B cell (primary cell): ENCODE data around the gene SEC62. TPM values are rescaled to one million over a fixed set of nuclear protein-coding genes. Genes with fewer than 3 reads are reported as not detected.

ENCODE experiments used
- ATAC-seq: fragments of 200-7000 bp; cut with Tn5 transposase; one replicate; pipeline ENCODE4 v1.10.0; 2021; ENCODE audit warnings: low read depth, mild to moderate bottlenecking, moderate number of reproducible peaks, moderate library complexity
- CTCF ChIA-PET: fragments of 350-600 bp; sonication (Branson Sonifier 250); formaldehyde crosslinking; loops from one replicate; lab custom pipeline; 2021; ENCODE audit warnings: antibody characterized with exemption, inconsistent platforms; lab: Charles Lee
- POLR2A ChIA-PET: fragments of 350-600 bp; sonication (Branson Sonifier 250); formaldehyde crosslinking; loops from one replicate; lab custom pipeline; 2021; ENCODE audit warnings: antibody characterized with exemption; lab: Charles Lee
- DNase-seq: peaks from one replicate; pipeline ENCODE4 v3.0.0; 2013
- H2AFZ ChIP-seq: 2 replicates; pipeline ENCODE4 v1.6.1; 2012; ENCODE audit warnings: mild to moderate bottlenecking, low read depth, low read length; ENCODE audit not compliant: insufficient read depth, poor library complexity, severe bottlenecking
- H3K27ac ChIP-seq, 2 donors: 1 replicate in 1 of 2; 2 replicates in 1 of 2; pipeline ENCODE4 v1.5.1; 2012 to 2013; ENCODE audit warnings: low read length in 2 of 2, mild to moderate bottlenecking in 2 of 2, moderate library complexity in 1 of 2
- H3K27me3 ChIP-seq, 4 experiments: fragments of 200-600 bp in 1 of 4; sonication (generic) in 1 of 4; replicated peaks in 1 of 4; 1 replicate in 2 of 4; 2 replicates in 2 of 4; pipeline versions ENCODE4 v1.6.1 to v1.7.0; 2013 to 2016; ENCODE audit warnings: low read length in 3 of 4, mild to moderate bottlenecking in 2 of 4, mixed read lengths in 1 of 4, moderate library complexity in 1 of 4; ENCODE audit not compliant: insufficient read depth in 4 of 4, control insufficient read depth in 3 of 4; ENCODE audit errors: control extremely low read depth in 1 of 4
- H3K36me3 ChIP-seq, 2 experiments: replicated peaks in 1 of 2; 1 replicate in 1 of 2; 2 replicates in 1 of 2; pipeline versions ENCODE4 v1.6.1 to v1.7.1; 2013; ENCODE audit warnings: low read length in 1 of 2; ENCODE audit not compliant: insufficient read depth in 2 of 2, control insufficient read depth in 1 of 2; ENCODE audit errors: control extremely low read depth in 1 of 2, extremely low read depth in 1 of 2
- H3K4me1 ChIP-seq, 2 donors: fragments of 200-600 bp in 1 of 2; sonication (generic) in 1 of 2; 1 replicate in 1 of 2; 2 replicates in 1 of 2; pipeline versions ENCODE4 v1.5.1 to v1.6.1; 2013 to 2017; ENCODE audit warnings: low read length in 2 of 2; ENCODE audit not compliant: control insufficient read depth in 2 of 2, insufficient read depth in 2 of 2
- H3K4me2 ChIP-seq: replicated peaks from 2 replicates; pipeline ENCODE3; 2012; ENCODE audit warnings: mild to moderate bottlenecking, low read depth, low read length; ENCODE audit not compliant: poor library complexity, severe bottlenecking
- H3K4me3 ChIP-seq, 5 experiments: fragments of 200-600 bp in 1 of 5; sonication (generic) in 1 of 5; 1 replicate in 3 of 5; 2 replicates in 2 of 5; pipeline versions ENCODE4 v1.5.1 to v1.7.0; 2011 to 2016; ENCODE audit warnings: low read length in 4 of 5, mild to moderate bottlenecking in 4 of 5, low read depth in 2 of 5, control low read depth in 1 of 5, moderate library complexity in 1 of 5; ENCODE audit not compliant: insufficient read depth in 1 of 5; ENCODE audit errors: control extremely low read depth in 1 of 5, extremely low read depth in 1 of 5
- H3K79me2 ChIP-seq: fragments of 200-600 bp; sonication (generic); one replicate; pipeline ENCODE4 v1.6.0; 2016; ENCODE audit warnings: low read length; ENCODE audit not compliant: control insufficient read depth, insufficient read depth
- H3K9ac ChIP-seq: fragments of 200-600 bp; sonication (generic); 2 replicates; pipeline ENCODE4 v1.6.1; 2017; ENCODE audit warnings: mild to moderate bottlenecking, low read length, moderate library complexity
- H3K9me3 ChIP-seq, 3 donors: one replicate each; pipeline versions ENCODE4 v1.6.1 to v1.7.1; 2013; ENCODE audit warnings: low read length in 2 of 3; ENCODE audit not compliant: control insufficient read depth in 2 of 3, insufficient read depth in 1 of 3; ENCODE audit errors: control extremely low read depth in 1 of 3
- H4K20me1 ChIP-seq: 2 replicates; pipeline ENCODE4 v1.6.0; 2012; ENCODE audit warnings: mild to moderate bottlenecking, low read length; ENCODE audit not compliant: insufficient read depth, control insufficient read depth, poor library complexity, severe bottlenecking
- H3K27ac Mint-ChIP-seq: one replicate; pipeline ENCODE4 v1.8.0; 2021; ENCODE audit warnings: mixed read lengths
- H3K27me3 Mint-ChIP-seq: one replicate; pipeline ENCODE4 v1.8.0; 2021; ENCODE audit warnings: mixed read lengths
- H3K4me1 Mint-ChIP-seq: one replicate; pipeline ENCODE4 v1.8.0; 2021; ENCODE audit warnings: mixed read lengths
- H3K4me3 Mint-ChIP-seq: one replicate; pipeline ENCODE4 v1.8.0; 2021; ENCODE audit warnings: mixed read lengths
- H3K9me3 Mint-ChIP-seq: one replicate; pipeline ENCODE4 v1.8.0; 2022; ENCODE audit warnings: mixed read lengths; ENCODE audit not compliant: insufficient read depth
- CTCF ChIP-seq: fragments of 200-600 bp; IDR thresholded peaks from one replicate; pipeline ENCODE4 v1.8.0; 2022; ENCODE audit warnings: antibody characterized with exemption, mild to moderate bottlenecking
- EZH2 ChIP-seq: IDR thresholded peaks from 2 replicates; pipeline ENCODE4 v1.6.1; 2012; ENCODE audit warnings: borderline replicate concordance, low read depth, mild to moderate bottlenecking, moderate library complexity, low read length; ENCODE audit not compliant: insufficient read depth, poor library complexity, severe bottlenecking
- WGBS: methylation state at CpG from one replicate; pipeline ENCODE4 v1.1.5; 2013; ENCODE audit warnings: missing lambda C conversion rate; ENCODE audit not compliant: insufficient coverage; 5-methylcytosine and 5-hydroxymethylcytosine counted together
- intact Hi-C: fragments of 100-400 bp; cut with micrococcal nuclease; formaldehyde crosslinking; loops from one replicate; pipeline ENCODE4 v1.10.0; 2022
- polyA plus RNA-seq: library from polyadenylated mRNA; depleted of rRNA; stranded (reverse); fragments of >200 nt; gene quantifications from 2 replicates; pipeline ENCODE4 v1.2.3, GENCODE V29; 2012
- total RNA-seq, 2 donors: library from RNA; stranded (reverse); fragments of 120-200 nt in 1 of 2; gene quantifications; 1 replicate in 1 of 2; 2 replicates in 1 of 2; pipeline versions ENCODE4 v1.2.3 to v1.2.4, GENCODE V29; 2013 to 2022

SEC62 gene
- total and polyA plus RNA-seq, 2 donors (not counting 1 experiment from before 2014, with no cell fraction given) = 40.3 to 166 TPM

- peaks cover 81% of the 10 kb centered on the region for H3K4me1 Mint-ChIP-seq
- WGBS = 0% methylated on average over 22 of the region's 44 CpGs
- POLR2A ChIA-PET = interaction anchor here (0.5 to 5.9 kb wide), 18 partner anchors 11 to 203 kb away, joined by 3 to 95 read pairs (median 5); partner anchors contain the start of genes LRRC34, LRRIQ4, MYNN and TERC
Observed at GRCh38 chr3:169966951-169967915, 626 bp downstream of the SEC62 start.

More at GRCh38 chr3:169966951-169967915, 626 bp downstream of the SEC62 start:
- no peaks in the 10 kb centered on the region for H3K27me3 Mint-ChIP-seq
- peak overlapping the region; percentile 98 to 99 for H3K27ac ChIP-seq
- DNase-seq (no peak), ATAC-seq (peak; percentile 63)
- peak overlapping the region; percentile 94 for H3K9ac ChIP-seq
- peaks cover 45 to 81% of the 10 kb centered on the region in 2 donors for H3K4me1 ChIP-seq
- no peak for TF ChIP-seq CTCF
- TF ChIP-seq EZH2 = no peak
- H4K20me1 ChIP-seq = peaks cover 8% of the 10 kb centered on the region
- H3K36me3 ChIP-seq = peaks cover 2 to 12% of the 10 kb centered on the region in 2 experiments
- H3K79me2 ChIP-seq = peaks cover 97% of the 10 kb centered on the region
- peak overlapping the region; percentile 90 for H2AFZ ChIP-seq
- intact Hi-C loops = loop anchor here (1.0 to 5.0 kb wide), 7 partner anchors 22 to 202 kb away; partner anchors contain the start of genes MYNN and TERC
- peaks cover 6% of the 10 kb centered on the region for H3K9me3 Mint-ChIP-seq
- H3K27ac Mint-ChIP-seq = peak overlapping the region; percentile 95
- H3K4me2 ChIP-seq = peak overlapping the region; percentile 79
- peak overlapping the region; percentile 59 to 88 (median 79) for H3K4me3 ChIP-seq
- peak overlapping the region; percentile 90 for H3K4me3 Mint-ChIP-seq
- CTCF ChIA-PET = interaction anchor here (0.6 to 8.4 kb wide), 23 partner anchors 10 to 206 kb away, joined by 3 to 181 read pairs (median 4); partner anchors contain the start of genes ACTRT3, LRRC34, LRRIQ4 and MYNN
- H3K27me3 ChIP-seq = no peaks in the 10 kb centered on the region
- H3K9me3 ChIP-seq = no peaks in the 10 kb centered on the region
